SK-N-SH (cell line): ENCODE measurements around the gene AREG. TPM values are rescaled to one million over a fixed set of nuclear protein-coding genes. Genes with fewer than 3 reads are reported as not detected.

Source experiments
- CTCF ChIA-PET: fragments of 300-600, 350-600 bp; formaldehyde crosslinking; extraction: SDS; loops from one replicate; lab custom pipeline; 2021; lab: Yijun Ruan, JAX
- POLR2A ChIA-PET: fragments of 350-600 bp; sonication (Branson Sonifier 250); formaldehyde crosslinking; extraction: SDS; loops from one replicate; lab custom pipeline; 2020; ENCODE audit warnings: antibody characterized with exemption, inconsistent platforms; lab: Yijun Ruan, JAX
- DNase-seq: peaks from one replicate; pipeline ENCODE4 v3.0.0; 2012
- H2AFZ ChIP-seq: fragments of 200-600 bp; sonication (generic); 2 replicates; pipeline ENCODE4 v1.8.1; 2016; ENCODE audit warnings: antibody characterized with exemption, mild to moderate bottlenecking, low read depth
- H3F3A ChIP-seq: fragments of 200-600 bp; sonication (generic); replicated peaks from 2 replicates; pipeline ENCODE3; 2016; ENCODE audit warnings: antibody characterized with exemption, mild to moderate bottlenecking; ENCODE audit not compliant: insufficient read depth
- H3K27ac ChIP-seq, 2 experiments: fragments of 200-500 bp in 1 of 2; fragments of 200-600 bp in 1 of 2; sonication (Bioruptor generic) in 1 of 2; sonication (generic), shearing (Covaris generic) in 1 of 2; 2 replicates each; pipeline versions ENCODE4 v1.5.1 to v1.6.1; 2014 to 2016; ENCODE audit warnings: low read depth in 2 of 2, inconsistent platforms in 1 of 2, low read length in 1 of 2, mild to moderate bottlenecking in 1 of 2, mixed read lengths in 1 of 2
- H3K27me3 ChIP-seq: fragments of 200-600 bp; sonication (generic), shearing (Covaris generic); 2 replicates; pipeline ENCODE4 v1.6.1; 2016; ENCODE audit warnings: mixed run types; ENCODE audit not compliant: insufficient read depth
- H3K36me3 ChIP-seq, 2 experiments: fragments of 200-500 bp in 1 of 2; fragments of 200-600 bp in 1 of 2; sonication (Bioruptor generic) in 1 of 2; sonication (generic) in 1 of 2; replicated peaks in 1 of 2; 2 replicates each; pipeline versions ENCODE3 to v1.5.1; 2014 to 2016; ENCODE audit warnings: low read length in 1 of 2, mild to moderate bottlenecking in 1 of 2; ENCODE audit not compliant: insufficient read depth in 2 of 2, control insufficient read depth in 1 of 2
- H3K4me1 ChIP-seq, 2 experiments: fragments of 200-500 bp in 1 of 2; fragments of 200-600 bp in 1 of 2; sonication (Bioruptor generic) in 1 of 2; sonication (generic), shearing (Covaris generic) in 1 of 2; 2 replicates each; pipeline versions ENCODE4 v1.5.1 to v1.6.1; 2014 to 2016; ENCODE audit warnings: low read depth in 1 of 2, low read length in 1 of 2, mixed run types in 1 of 2; ENCODE audit not compliant: insufficient read depth in 2 of 2, control insufficient read depth in 1 of 2
- H3K4me2 ChIP-seq: fragments of 200-600 bp; sonication (generic), shearing (Covaris generic); 2 replicates; pipeline ENCODE4 v1.6.1; 2017; ENCODE audit warnings: mixed run types
- H3K4me3 ChIP-seq, 2 experiments: fragments of 200-500 bp in 1 of 2; fragments of 200-600 bp in 1 of 2; sonication (Bioruptor generic) in 1 of 2; sonication (generic), shearing (Covaris generic) in 1 of 2; 2 replicates each; pipeline versions ENCODE4 v1.5.1 to v1.8.1; 2014 to 2016; ENCODE audit warnings: low read depth in 2 of 2, inconsistent platforms in 1 of 2, low read length in 1 of 2, mild to moderate bottlenecking in 1 of 2, mixed read lengths in 1 of 2, moderate library complexity in 1 of 2
- H3K79me2 ChIP-seq: fragments of 200-600 bp; sonication (generic); 2 replicates; pipeline ENCODE4 v1.8.1; 2017; ENCODE audit warnings: mild to moderate bottlenecking; ENCODE audit not compliant: insufficient read depth
- H3K9ac ChIP-seq: fragments of 200-600 bp; sonication (generic); 2 replicates; pipeline ENCODE4 v1.6.1; 2017; ENCODE audit warnings: mixed run types
- H3K9me2 ChIP-seq: fragments of 200-600 bp; sonication (generic); 2 replicates; pipeline ENCODE4 v1.6.1; 2017; ENCODE audit warnings: mixed run types
- H3K9me3 ChIP-seq: fragments of 200-600 bp; sonication (generic); 2 replicates; pipeline ENCODE4 v1.6.1; 2017; ENCODE audit warnings: mixed run types, mild to moderate bottlenecking, moderate library complexity
- H4K20me1 ChIP-seq: fragments of 200-600 bp; sonication (generic); 2 replicates; pipeline ENCODE4 v1.6.1; 2017; ENCODE audit warnings: mild to moderate bottlenecking, mixed run types; ENCODE audit not compliant: insufficient read depth
- CHD2 ChIP-seq: fragments of 150-350 bp; IDR thresholded peaks from 2 replicates; pipeline ENCODE4 v1.6.1; 2018; ENCODE audit warnings: low read length; ENCODE audit not compliant: partially characterized antibody
- ELF1 ChIP-seq: IDR thresholded peaks from 2 replicates; pipeline ENCODE4 v1.4.0; 2012
- EP300 ChIP-seq, 2 experiments: IDR thresholded peaks; 2 replicates each; pipeline versions ENCODE4 v1.4.0 to v1.6.1; 2012; ENCODE audit warnings: borderline replicate concordance in 1 of 2, low read depth in 1 of 2, low read length in 1 of 2
- EZH2phosphoT487 ChIP-seq: fragments of 200-600 bp; sonication (generic); IDR thresholded peaks from 2 replicates; pipeline ENCODE4 v1.6.1; 2017; ENCODE audit warnings: low read depth, mixed run types, mild to moderate bottlenecking, antibody characterized with exemption, moderate library complexity, borderline replicate concordance
- GABPA ChIP-seq: IDR thresholded peaks from 2 replicates; pipeline ENCODE4 v1.4.0; 2012; ENCODE audit warnings: low read depth, mild to moderate bottlenecking
- JUND ChIP-seq: IDR thresholded peaks from 2 replicates; pipeline ENCODE4 v1.4.0; 2012
- MXI1 ChIP-seq: IDR thresholded peaks from 2 replicates; pipeline ENCODE4 v1.6.1; 2012; ENCODE audit warnings: mild to moderate bottlenecking, low read depth, low read length, improper control_type of control experiment
- NFIC ChIP-seq: IDR thresholded peaks from 2 replicates; pipeline ENCODE4 v1.4.0; 2012; ENCODE audit warnings: borderline replicate concordance
- POLR2AphosphoS5 ChIP-seq: IDR thresholded peaks from 2 replicates; pipeline ENCODE4 v1.6.1; 2012; ENCODE audit warnings: low read depth, low read length
- RAD21 ChIP-seq: IDR thresholded peaks from 2 replicates; pipeline ENCODE4 v1.6.1; 2012; ENCODE audit warnings: mild to moderate bottlenecking, low read length
- RCOR1 ChIP-seq: fragments of 150-350 bp; IDR thresholded peaks from 2 replicates; pipeline ENCODE4 v1.6.1; 2017; ENCODE audit warnings: antibody characterized with exemption, low read length
- RFX5 ChIP-seq: IDR thresholded peaks from 2 replicates; pipeline ENCODE4 v1.6.1; 2012; ENCODE audit warnings: mild to moderate bottlenecking, improper control_type of control experiment, low read length
- RXRA ChIP-seq: IDR thresholded peaks from 2 replicates; pipeline ENCODE4 v1.4.0; 2012; ENCODE audit warnings: low read depth, mild to moderate bottlenecking, borderline replicate concordance
- SMC3 ChIP-seq: IDR thresholded peaks from 2 replicates; pipeline ENCODE4 v1.6.1; 2012; ENCODE audit warnings: low read depth, low read length, improper control_type of control experiment
- WGBS: methylation state at CpG from one replicate; pipeline ENCODE4 v1.1.6; 2017; ENCODE audit warnings: low lambda C conversion rate; 5-methylcytosine and 5-hydroxymethylcytosine counted together
- polyA plus RNA-seq, 3 experiments: library from polyadenylated mRNA; depleted of rRNA; stranded (reverse); fragments of >200 nt; gene quantifications; 2 replicates each; pipeline ENCODE4 v1.2.3, GENCODE V29; 2012
- TF ChIP-seq, protein P1 (sequence below): IDR thresholded peaks from 2 replicates; pipeline ENCODE4 v1.4.0; 2012; ENCODE audit warnings: low read depth, borderline replicate concordance
- TF ChIP-seq, protein P2 (sequence below): fragments of 200-600 bp; sonication (generic); IDR thresholded peaks from 2 replicates; pipeline ENCODE4 v1.6.1; 2017; ENCODE audit warnings: antibody characterized with exemption, mild to moderate bottlenecking, moderate library complexity
- TF ChIP-seq, protein P3 (sequence below): IDR thresholded peaks from 2 replicates; pipeline ENCODE4 v1.6.1; 2012; ENCODE audit warnings: mild to moderate bottlenecking, low read depth, low read length, moderate library complexity

The AREG gene
- polyA plus RNA-seq, 1 of the 3 experiments (the other 2 are of a cell fraction) = not detected

DNA sequence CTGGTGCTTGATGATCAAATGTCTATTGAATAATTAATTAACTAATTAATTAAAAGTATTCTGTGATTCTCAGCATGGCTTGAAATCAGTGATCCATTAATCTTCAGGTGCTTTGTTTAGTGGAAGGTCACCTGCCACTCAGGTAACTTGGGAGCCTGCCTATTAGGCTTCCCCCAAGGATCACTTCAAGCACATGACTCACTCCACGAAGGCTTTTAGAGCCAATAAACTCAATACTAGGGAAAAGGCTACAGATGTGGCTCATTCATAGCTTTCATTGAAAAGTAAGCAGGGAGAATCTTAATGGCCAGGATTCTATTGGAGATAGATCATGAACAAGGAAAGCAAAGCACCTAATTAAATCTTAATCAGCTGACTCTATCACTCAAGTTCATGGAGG is 21.3 kb downstream of the AREG start:
- CTCF ChIA-PET = no interaction called here
- H3K9me2 ChIP-seq = no peaks in the 10 kb centered on the region

DNA sequence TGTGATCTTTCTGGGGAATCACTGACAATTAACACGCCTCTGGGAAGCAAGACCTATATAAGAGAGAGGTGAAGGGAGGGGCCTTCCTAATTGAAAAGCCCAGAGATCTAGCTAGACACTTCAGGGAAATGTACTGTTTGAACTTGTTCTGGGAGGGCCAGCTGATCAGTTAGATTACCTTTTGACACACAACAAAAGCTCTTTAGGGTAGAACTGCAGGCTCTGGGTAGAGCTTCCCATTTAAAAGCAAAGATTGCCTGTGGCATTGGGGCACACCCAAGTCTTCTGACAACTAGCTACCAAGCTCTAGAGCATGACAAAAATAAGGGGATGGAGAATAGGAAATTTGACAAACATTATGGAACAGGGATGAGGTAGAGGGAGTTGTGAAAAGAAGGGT is 26.3 kb downstream of the AREG start:
- 14% methylated on average over 1 of the region's 1 CpG for WGBS
- CTCF ChIA-PET = no interaction called here
- TF ChIP-seq ELF1 = no peak
- no peak for TF ChIP-seq SMC3
- no peak for TF ChIP-seq EP300 (IDR thresholded peaks at IDR 0.05; ENCODE audit: borderline replicate concordance in 1 of 2, low read depth in 1 of 2, low read length in 1 of 2)
- no peak for TF ChIP-seq RAD21
- no peak for TF ChIP-seq NFIC
- TF ChIP-seq, protein P1, sequence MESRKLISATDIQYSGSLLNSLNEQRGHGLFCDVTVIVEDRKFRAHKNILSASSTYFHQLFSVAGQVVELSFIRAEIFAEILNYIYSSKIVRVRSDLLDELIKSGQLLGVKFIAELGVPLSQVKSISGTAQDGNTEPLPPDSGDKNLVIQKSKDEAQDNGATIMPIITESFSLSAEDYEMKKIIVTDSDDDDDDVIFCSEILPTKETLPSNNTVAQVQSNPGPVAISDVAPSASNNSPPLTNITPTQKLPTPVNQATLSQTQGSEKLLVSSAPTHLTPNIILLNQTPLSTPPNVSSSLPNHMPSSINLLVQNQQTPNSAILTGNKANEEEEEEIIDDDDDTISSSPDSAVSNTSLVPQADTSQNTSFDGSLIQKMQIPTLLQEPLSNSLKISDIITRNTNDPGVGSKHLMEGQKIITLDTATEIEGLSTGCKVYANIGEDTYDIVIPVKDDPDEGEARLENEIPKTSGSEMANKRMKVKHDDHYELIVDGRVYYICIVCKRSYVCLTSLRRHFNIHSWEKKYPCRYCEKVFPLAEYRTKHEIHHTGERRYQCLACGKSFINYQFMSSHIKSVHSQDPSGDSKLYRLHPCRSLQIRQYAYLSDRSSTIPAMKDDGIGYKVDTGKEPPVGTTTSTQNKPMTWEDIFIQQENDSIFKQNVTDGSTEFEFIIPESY = no peak
- no peak for TF ChIP-seq EZH2phosphoT487
- TF ChIP-seq, protein P2, sequence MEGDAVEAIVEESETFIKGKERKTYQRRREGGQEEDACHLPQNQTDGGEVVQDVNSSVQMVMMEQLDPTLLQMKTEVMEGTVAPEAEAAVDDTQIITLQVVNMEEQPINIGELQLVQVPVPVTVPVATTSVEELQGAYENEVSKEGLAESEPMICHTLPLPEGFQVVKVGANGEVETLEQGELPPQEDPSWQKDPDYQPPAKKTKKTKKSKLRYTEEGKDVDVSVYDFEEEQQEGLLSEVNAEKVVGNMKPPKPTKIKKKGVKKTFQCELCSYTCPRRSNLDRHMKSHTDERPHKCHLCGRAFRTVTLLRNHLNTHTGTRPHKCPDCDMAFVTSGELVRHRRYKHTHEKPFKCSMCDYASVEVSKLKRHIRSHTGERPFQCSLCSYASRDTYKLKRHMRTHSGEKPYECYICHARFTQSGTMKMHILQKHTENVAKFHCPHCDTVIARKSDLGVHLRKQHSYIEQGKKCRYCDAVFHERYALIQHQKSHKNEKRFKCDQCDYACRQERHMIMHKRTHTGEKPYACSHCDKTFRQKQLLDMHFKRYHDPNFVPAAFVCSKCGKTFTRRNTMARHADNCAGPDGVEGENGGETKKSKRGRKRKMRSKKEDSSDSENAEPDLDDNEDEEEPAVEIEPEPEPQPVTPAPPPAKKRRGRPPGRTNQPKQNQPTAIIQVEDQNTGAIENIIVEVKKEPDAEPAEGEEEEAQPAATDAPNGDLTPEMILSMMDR = no peak
- no peak for TF ChIP-seq GABPA

More for the DNA sequence above, 21.3 kb downstream of the AREG start:
- Histone ChIP-seq H3K9me3 (no peaks in the 10 kb centered on the region), H3K4me2 (no peak overlapping the region), H3K36me3 (no peaks in the 10 kb centered on the region), H4K20me1 (no peaks in the 10 kb centered on the region), H3K27me3 (no peaks in the 10 kb centered on the region), H3K4me1 (no peaks in the 10 kb centered on the region), H3K9ac (no peak overlapping the region), H3F3A (no peaks in the 10 kb centered on the region), H2AFZ (no peak overlapping the region), H3K79me2 (no peaks in the 10 kb centered on the region), H3K4me3 (no peak overlapping the region), H3K27ac (no peak overlapping the region)
- WGBS = 6% methylated on average over 1 of the region's 1 CpG
- DNase-seq = no peak
- TF ChIP-seq JUND (no peak), POLR2AphosphoS5 (no peak), EP300 (IDR thresholded peaks at IDR 0.05; ENCODE audit: borderline replicate concordance in 1 of 2, low read depth in 1 of 2, low read length in 1 of 2) (no peak), RCOR1 (no peak), EZH2phosphoT487 (no peak), MXI1 (no peak), NFIC (no peak), RFX5 (no peak), SMC3 (no peak), RXRA (no peak), CHD2 (no peak)
- TF ChIP-seq, protein P2 = no peak
- TF ChIP-seq, protein P3, sequence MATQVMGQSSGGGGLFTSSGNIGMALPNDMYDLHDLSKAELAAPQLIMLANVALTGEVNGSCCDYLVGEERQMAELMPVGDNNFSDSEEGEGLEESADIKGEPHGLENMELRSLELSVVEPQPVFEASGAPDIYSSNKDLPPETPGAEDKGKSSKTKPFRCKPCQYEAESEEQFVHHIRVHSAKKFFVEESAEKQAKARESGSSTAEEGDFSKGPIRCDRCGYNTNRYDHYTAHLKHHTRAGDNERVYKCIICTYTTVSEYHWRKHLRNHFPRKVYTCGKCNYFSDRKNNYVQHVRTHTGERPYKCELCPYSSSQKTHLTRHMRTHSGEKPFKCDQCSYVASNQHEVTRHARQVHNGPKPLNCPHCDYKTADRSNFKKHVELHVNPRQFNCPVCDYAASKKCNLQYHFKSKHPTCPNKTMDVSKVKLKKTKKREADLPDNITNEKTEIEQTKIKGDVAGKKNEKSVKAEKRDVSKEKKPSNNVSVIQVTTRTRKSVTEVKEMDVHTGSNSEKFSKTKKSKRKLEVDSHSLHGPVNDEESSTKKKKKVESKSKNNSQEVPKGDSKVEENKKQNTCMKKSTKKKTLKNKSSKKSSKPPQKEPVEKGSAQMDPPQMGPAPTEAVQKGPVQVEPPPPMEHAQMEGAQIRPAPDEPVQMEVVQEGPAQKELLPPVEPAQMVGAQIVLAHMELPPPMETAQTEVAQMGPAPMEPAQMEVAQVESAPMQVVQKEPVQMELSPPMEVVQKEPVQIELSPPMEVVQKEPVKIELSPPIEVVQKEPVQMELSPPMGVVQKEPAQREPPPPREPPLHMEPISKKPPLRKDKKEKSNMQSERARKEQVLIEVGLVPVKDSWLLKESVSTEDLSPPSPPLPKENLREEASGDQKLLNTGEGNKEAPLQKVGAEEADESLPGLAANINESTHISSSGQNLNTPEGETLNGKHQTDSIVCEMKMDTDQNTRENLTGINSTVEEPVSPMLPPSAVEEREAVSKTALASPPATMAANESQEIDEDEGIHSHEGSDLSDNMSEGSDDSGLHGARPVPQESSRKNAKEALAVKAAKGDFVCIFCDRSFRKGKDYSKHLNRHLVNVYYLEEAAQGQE = no peak
- POLR2A ChIA-PET = no interaction called here

More for the DNA sequence above, 26.3 kb downstream of the AREG start:
- H3K4me2 ChIP-seq = no peak overlapping the region
- no peaks in the 10 kb centered on the region for H3K79me2 ChIP-seq
- H3K4me1 ChIP-seq = no peaks in the 10 kb centered on the region
- no peak for DNase-seq
- H3K27me3 ChIP-seq = no peaks in the 10 kb centered on the region
- H2AFZ ChIP-seq = no peak overlapping the region
- no peaks in the 10 kb centered on the region for H3K9me2 ChIP-seq
- H3K4me3 ChIP-seq = no peak overlapping the region
- H3K9me3 ChIP-seq = no peaks in the 10 kb centered on the region
- POLR2A ChIA-PET = no interaction called here
- no peak overlapping the region for H3K27ac ChIP-seq
- no peaks in the 10 kb centered on the region for H3K36me3 ChIP-seq
- no peak overlapping the region for H3K9ac ChIP-seq
- no peaks in the 10 kb centered on the region for H4K20me1 ChIP-seq
- H3F3A ChIP-seq = no peaks in the 10 kb centered on the region
